Right forelimb (tissue), 1 donor: ENCODE results near the gene RING1.
"Not testable (repeated sequence)": the region's sequence is repeated elsewhere in the genome, so short reads cannot be mapped to it uniquely, and the experiment has no call there.

ENCODE experiments used
- DNase-seq: peaks from one replicate; pipeline ENCODE4 v3.0.0-alpha.2; 2018

Gene RING1

GRCh38 chr6:33207552-33208090 is 679 bp upstream of the RING1 start:
- DNase-seq = peak; percentile 81

DNA sequence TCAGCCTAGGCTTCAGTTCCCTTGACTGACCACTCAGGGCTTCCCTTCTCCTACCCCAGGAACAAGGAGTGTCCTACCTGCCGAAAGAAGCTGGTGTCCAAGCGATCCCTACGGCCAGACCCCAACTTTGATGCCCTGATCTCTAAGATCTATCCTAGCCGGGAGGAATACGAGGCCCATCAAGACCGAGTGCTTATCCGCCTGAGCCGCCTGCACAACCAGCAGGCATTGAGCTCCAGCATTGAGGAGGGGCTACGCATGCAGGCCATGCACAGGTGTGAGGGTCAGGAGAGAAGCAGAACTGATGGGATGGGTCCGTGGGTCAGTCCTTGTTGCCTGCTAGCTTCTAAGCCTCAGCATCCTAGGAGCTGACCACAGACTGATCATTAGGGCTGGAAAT is 1.6 kb downstream of the RING1 start:
- no peak for DNase-seq

GRCh38 chr6:33211136-33211535 is 2.8 kb downstream of the RING1 start:
- no peak for DNase-seq

GRCh38 chr6:33211666-33212422 is 3.5 kb downstream of the RING1 start:
- DNase-seq = no peak

GRCh38 chr6:33212857-33213165 is 4.5 kb downstream of the RING1 start:
- no peak for DNase-seq

GRCh38 chr6:33213166-33213988 is 5.1 kb downstream of the RING1 start:
- peak; percentile 74 for DNase-seq

DNA sequence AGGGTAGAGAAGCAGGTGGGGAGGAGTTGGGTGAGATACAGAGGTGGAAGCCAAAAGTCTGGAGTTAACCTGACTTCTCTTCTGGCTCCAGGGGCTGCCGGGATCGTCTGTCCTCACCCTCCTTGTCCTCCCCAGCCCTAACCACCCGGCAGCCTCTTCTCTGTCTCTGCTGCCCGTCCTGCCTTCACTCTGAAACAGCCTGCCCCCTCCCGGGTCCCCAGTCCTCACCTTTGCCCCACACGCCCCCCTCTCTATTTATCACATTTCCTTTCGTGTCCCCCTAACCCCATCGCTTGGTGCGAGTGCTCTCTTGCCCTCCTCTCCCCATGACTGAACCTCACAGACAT is 5.7 kb downstream of the RING1 start:
- DNase-seq = no peak

GRCh38 chr6:33215271-33216116 is 7.2 kb downstream of the RING1 start:
- no peak for DNase-seq

DNA sequence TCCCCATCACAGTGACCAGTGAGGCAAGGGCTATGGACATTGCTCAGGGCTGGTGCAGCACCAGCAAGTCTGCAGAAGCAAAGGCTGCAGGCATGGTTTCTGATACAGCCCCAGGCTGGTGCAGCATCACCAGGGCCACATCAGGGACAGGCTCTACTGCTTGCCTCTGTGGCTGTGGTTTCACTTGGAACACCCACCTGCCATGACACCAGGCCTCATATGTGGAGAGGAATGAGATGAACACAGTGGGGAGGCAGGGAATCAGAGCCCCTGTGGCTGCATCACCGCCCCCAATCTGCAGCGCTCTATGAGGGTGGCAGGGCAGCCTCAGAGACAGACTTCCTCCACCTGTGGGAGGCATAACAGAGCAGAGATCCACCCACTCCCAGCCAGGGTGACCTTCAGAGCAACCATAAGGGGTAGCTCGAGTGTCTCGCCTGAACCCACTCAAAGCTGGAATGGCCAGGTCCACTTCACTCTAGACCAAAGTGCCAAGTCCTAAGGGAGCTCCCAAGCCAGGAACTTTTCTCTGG is 7.9 kb downstream of the RING1 start:
- DNase-seq = peak; percentile 34

DNA sequence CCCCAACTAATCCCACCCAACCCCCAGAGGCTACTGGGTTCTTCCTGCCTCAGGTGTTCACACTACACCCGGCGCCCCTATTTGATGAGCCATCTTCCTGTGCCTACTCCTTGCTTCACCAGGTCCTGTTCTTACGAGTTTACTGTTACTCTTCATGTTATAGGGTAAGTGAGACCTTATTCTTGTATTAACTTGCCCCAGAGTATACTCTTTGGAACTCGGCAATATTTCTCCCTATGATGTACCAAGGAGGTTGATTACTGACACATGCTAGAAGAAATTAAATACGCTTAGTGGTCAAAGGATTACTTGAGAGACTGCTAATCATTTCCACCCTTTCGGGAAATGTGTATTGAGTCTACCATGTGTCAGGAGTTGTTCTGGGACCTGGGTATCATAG is 8.9 kb downstream of the RING1 start:
- DNase-seq = no peak

DNA sequence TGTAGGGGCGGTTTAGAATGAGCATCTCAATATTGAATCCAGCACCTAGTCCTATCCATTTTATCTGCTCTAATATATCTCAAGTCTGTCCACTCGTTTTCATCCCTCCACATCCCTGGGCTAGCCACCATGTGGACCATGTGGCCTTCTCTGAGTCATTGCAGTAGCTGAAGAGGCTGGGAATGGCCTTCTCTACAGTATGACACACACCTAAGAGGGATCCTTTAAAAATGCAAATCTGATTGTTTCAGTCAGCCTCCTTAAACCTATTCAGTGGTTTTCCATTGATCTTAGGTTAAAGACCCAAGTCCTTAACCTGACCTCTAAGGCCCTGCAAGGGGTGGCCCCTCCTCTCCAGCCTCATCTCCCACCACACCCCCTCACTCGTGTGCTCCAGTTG is 9.4 kb downstream of the RING1 start:
- DNase-seq = no peak

DNA sequence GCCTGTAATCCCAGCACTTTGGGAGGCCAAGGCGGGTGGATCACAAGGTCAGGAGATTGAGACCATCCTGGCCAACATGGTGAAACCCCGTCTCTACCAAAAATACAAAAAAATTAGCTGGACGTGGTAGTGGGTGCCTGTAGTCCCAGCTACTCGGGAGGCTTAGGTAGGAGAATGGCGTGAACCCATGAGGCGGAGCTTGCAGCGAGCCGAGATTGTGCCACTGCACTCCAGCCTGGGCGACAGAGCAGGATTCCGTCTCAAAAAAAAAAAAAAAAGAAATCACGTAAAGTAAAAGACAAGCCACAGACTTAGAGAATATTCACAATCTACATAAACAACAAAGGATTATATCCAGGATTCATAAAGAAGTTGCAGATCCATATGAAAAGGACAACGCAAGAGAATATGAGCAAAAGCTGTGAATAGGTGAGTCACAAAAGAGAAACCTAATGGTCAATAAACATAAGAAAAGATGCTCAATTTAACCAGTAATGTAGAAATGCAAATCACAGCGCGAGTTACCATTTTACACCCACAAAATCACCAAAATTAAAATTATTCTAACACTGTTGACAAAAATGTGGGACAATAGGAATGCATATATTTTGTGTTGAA is 18.3 kb downstream of the RING1 start:
- not testable (repeated sequence) for DNase-seq

GRCh38 chr6:33235221-33235634 is 26.9 kb downstream of the RING1 start:
- no peak for DNase-seq

DNA sequence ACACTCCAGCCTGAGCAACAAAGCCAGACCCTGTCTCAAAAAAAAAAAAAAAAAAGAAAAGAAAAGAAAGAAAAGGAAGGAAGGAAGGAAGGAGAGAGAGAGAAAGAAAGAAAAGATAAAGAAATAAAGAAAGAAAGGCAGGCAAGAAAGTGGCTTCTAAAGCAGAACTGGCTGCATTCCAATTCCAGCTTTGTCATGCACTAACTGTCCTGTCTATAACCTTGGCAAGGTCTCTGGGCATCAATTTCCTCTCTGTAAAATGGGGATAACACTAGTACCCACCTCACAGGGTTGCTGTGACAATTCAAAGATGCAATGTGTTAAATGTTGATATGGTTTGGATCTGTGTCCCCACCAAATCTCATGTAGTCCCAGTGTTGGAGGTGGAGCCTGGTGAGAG is 28.0 kb downstream of the RING1 start:
- no peak for DNase-seq

DNA sequence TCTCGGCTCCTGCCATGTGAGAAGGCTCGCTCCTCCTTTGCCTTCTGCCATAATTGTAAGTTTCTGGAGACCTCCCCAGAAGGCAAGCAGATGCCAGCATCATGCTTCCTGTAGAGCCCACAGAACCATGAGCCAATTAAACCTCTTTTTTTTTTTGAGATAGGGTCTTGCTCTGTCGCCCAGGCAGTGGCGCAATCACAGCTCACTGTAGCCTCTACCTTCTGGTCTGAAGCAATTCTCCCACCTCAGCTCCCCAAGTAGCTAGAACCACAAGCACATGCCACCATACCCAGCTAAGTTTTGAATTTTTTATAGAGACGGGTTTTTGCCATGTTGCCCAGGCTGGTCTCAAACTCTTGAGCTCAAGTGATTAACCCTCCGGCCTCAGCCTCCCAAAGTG is 28.6 kb downstream of the RING1 start:
- no peak for DNase-seq

GRCh38 chr6:33237741-33238140 is 29.4 kb downstream of the RING1 start:
- no peak for DNase-seq

DNA sequence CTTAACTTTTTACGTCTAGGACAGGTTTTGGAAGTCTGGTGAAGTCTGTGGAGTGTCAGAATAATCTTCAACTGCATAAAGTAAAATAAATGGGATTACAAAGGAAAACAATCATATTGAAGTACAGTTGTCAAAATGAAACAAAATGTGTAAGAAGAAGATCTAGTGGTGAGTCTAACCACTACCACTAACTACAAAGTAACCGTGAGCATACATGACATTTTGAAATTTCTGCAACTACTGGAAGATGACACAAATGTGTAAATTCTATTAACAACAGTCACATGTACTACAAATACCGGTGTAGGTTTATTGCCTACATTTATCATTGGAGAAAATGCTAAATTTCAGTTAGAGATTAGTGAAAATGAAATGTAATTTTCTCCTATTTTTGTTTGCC is 33.7 kb downstream of the RING1 start:
- no peak for DNase-seq

- DNase-seq = no peak
These were observed 35.2 kb downstream of the RING1 start for GRCh38 chr6:33243476-33243875.

- DNase-seq = peak; percentile 92
These were observed 39.8 kb downstream of the RING1 start for GRCh38 chr6:33247977-33248642.

DNA sequence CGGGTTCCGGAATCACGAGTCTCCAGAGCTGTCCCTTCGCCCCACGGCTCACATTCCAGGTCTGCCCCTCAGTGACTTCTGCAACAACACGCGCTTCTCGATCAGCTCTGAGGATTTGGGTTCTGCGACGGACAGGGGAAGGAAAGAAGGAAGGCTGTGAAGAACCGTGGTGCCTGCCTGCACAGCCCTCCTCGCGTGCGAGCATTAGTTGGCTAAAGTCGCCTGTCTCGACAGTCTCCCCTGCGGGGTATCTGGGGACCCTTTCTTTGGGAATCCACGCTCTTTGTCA is 40.3 kb downstream of the RING1 start:
- DNase-seq = no peak

DNA sequence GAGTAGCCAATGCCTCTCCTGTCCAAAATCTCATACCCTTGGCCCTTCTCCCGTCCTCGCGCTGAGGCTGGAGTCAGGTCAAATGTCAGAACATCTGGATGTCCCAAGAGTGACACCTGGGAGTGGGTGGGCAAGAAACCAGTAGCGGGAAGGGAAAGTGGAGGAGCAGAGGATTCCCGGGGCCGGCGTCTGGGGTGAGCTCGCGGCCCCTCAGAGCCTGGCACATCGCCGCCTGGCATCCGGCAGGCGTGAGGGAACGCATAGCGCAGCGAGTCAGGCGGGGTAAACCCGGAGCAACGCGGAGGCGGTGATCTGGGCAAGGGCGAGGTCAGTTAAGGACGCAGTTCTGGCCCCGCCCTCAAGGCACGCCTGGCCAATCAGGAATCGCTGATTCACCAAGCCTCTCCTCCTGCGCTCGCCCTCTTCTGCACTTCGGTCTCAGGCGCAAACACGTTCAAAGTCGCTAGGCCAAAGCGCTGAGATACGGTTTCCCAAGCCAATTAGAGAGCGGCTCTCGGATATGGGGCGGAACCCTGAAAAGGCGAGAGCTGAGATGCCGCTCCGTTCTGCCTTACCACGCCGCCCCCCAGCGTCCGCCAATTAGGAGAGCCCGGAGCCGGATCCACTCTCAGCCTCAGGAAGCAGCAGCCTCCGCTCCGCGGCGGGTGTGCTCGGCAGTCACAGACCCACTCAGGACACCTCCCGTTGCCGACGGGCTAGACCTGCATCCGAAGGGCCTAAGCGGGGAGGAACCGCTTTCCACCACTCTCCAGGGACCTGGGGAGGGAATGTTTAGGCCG is 40.8 kb downstream of the RING1 start:
- peak; percentile 94 for DNase-seq
